HUDEP-2 (cell line): ENCODE results near the gene ASTE1.
"Not testable (repeated sequence)": the region's sequence is repeated elsewhere in the genome, so short reads cannot be mapped to it uniquely, and the experiment has no call there.

Source experiments
- DNase-seq, 76 experiments: peaks; one replicate each; lab custom pipeline; 2025; ENCODE audit not compliant: unreplicated experiment in 76 of 76; lab: John Stamatoyannopoulos, UW

Gene ASTE1, protein sequence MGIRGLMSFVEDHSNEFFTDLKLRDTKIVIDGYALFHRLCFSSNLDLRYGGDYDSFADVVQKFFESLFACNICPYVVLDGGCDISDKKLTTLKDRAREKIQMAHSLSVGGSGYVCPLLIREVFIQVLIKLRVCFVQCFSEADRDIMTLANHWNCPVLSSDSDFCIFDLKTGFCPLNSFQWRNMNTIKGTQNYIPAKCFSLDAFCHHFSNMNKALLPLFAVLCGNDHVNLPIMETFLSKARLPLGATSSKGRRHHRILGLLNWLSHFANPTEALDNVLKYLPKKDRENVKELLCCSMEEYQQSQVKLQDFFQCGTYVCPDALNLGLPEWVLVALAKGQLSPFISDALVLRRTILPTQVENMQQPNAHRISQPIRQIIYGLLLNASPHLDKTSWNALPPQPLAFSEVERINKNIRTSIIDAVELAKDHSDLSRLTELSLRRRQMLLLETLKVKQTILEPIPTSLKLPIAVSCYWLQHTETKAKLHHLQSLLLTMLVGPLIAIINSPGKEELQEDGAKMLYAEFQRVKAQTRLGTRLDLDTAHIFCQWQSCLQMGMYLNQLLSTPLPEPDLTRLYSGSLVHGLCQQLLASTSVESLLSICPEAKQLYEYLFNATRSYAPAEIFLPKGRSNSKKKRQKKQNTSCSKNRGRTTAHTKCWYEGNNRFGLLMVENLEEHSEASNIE

DNA sequence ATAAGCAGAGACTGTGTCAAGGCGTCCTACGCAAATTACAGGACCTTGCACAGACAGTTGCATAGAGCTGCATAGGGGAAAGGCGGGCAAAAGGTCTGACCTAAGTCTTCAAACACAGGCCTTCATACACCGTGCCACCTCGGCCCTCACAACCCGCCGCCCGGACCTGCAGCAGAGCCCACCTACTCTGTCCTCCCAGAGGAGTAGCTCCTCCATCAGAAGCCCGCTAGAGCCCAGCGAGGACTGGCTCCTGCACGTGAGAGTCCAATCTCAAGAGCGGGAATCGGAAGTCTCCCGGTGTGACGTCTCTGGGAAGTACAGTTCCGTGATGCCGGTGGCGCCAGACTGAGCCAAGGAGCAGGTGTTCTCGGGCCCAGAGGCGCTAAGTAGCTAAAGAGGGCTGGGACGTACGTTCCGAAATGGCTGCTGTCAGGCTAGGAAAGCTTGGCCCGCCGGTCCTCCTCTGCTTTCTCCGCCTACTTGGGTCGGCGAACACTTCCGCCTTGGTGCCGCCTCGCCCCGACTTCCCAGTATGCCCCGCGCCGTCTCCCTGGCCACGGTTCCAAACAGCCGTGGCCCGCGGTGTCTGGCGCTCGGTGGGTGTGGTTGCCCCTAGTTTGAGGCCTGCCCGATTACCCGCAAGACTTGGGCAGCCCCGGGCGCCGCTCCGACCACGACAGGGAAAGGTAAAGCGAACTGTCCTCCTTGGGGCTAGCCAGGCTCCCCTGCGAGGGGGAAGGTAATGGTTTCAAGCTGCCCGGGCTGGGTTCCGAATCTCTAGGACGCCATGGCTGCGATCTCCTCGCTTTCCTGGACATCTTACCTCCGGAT, at the start of gene ASTE1, which contains the start of gene NEK11:
Gene ASTE1 (minus strand): TSS at position 505 of the 831 bp plus-strand sequence. CDS start 1,519 bp downstream, outside the sequence.
Gene NEK11 (plus strand): TSS at position 557 of the 831 bp plus-strand sequence. CDS start 2,832 bp downstream, outside the sequence.
- DNase-seq: peak in 75 of 76 experiments; percentile 34 to 91 (median 82)

- DNase-seq: no peak
Measured at GRCh38 chr3:131075632-131076328, 49.2 kb upstream of the ASTE1 start.

DNA sequence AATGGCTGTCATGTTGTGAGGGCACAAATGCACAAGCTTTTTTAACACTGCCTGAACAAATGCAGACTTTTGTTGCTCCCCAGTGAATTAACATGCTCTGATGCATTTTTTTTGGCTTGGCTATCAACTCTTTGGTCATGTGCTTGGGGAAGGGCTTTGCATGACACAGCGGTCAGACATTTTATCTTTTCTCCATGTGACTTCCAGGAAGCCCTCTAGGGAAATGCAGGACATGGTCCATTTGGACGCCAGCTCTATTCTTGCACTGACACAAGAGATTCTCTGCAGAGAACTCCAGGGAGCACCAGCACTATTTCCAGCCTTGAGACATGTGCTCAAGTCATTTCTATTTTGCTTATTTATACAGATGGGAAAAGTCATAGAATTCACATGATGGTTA, 46.2 kb upstream of the ASTE1 start:
- DNase-seq: peak in 3 of 76 experiments; percentile 4 to 14 (median 8)

DNA sequence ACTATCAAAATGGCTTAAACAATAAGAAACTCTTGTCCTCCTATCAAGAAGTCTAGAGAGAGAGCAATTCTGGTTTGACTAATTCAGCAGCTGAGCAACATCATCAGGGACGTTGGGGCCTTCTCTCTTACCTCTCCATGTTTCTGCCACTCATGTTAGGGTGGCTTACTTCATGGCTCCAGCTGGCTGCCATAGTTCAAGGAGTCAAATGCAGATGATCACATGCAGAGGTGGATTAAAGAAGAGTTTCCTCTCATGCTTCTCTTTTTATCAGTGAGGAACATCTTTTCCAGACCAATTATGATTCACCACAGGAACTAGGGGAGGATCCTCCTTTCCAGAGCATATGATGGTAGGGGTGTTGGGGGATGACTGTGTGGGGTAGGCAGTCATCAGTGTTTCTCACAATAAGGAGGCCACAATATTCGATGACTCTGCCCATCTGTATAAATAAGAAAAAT, 45.5 kb upstream of the ASTE1 start:
- DNase-seq: peak in 21 of 76 experiments; percentile 4 to 46 (median 17)

GRCh38 chr3:131067983-131068382, 41.4 kb upstream of the ASTE1 start:
- DNase-seq: no peak

- DNase-seq: no peak
Measured at GRCh38 chr3:131053043-131053859, 26.6 kb upstream of the ASTE1 start.

GRCh38 chr3:131050001-131050400, 23.4 kb upstream of the ASTE1 start:
- no peak for DNase-seq

DNA sequence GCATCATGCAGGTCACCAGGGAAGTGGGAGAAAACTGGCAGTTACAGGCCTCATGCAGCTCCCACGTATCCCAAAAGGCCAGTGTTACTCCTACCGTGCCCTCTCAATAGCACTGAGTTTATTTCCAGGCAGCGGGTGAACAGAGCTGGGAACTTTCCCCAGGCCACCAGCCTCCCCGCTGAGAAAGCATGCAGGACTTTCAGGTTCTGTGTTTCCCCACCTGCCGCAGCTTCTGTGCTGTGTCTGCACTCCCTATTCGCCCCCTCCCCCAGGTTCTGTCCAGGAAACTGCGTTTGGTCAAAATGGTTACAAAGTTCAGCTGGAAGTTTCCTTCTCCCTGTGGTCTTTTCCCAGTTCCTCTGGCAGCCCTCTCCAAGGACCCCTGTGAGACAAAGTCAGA, 21.4 kb upstream of the ASTE1 start:
- DNase-seq: no peak

DNA sequence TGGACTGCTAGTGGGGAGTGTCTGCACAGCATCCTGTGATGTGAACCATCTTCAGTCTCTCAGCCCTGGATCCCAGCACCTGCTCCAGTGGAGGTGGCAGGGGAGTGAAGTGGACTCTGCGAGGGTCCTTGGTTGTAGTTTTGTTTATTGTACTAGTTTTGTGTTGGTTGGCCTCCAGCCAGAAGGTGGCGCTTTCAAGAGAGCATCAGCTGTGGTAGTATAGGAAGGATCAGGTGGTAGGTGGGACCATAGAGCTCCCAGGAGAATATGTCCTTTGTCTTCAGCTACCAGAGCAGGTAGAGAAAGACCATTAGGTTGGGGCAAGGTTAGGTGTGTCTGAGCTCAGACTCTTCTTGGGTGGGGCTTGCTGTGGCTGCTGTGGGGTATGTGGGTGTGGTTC, 21.0 kb upstream of the ASTE1 start:
- peak in 2 of 76 experiments; percentile 2 for DNase-seq

DNA sequence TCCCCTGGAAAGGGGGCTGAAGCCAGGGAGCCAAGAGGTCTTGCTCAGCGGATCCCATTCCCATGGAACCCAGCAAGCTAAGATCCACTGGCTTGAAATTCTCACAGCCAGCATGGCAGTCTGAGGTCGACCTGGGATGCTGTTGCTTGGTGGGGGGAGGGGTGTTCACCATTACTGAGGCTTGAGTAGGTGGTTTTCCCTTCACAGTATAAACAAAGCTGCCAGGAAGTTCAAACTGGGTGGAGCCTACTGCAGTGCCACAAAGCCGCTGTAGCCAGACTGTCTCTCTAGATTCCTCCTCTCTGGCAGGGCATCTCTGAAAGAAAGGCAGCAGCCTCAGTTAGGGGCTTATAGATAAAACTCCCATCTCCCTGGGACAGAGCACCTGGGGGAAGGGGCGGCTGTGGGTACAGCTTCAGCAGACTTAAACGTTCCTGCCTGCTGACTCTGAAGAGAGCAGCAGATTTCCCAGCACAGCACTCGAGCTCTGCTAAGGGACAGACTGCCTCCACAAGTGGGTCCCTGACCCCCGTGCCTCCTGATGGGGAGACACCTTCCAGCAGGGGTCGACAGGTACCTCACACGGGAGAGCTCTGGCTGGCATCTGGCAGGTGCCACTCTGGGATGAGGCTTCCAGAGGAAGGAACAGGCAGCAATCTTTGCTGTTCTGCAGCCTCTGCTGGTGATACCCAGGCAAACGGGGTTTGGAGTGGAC, 15.8 kb upstream of the ASTE1 start:
- DNase-seq: not testable (repeated sequence)

DNA sequence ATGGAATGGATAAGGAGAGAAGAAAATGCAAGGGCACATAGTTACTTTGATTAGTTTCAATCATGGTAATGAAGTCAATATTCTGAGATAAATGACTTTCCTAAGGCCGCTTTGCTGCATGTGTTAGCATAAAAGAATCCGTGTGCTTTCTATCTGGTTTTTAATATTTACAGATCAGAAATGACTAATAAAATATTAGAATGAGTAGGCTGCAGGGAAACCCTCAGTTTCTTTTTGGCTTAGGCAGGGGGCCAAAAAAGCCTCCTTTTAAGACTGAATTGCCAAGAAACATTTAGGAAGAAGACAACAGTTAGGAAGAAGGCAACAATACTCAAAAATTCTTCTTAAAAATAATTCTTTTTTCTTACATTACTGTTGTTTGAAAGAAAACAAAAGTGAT, 11.7 kb upstream of the ASTE1 start:
- no peak for DNase-seq

GRCh38 chr3:131036986-131037385, 10.4 kb upstream of the ASTE1 start:
- DNase-seq: no peak

GRCh38 chr3:131036200-131036816, 9.7 kb upstream of the ASTE1 start:
- DNase-seq: no peak

DNA sequence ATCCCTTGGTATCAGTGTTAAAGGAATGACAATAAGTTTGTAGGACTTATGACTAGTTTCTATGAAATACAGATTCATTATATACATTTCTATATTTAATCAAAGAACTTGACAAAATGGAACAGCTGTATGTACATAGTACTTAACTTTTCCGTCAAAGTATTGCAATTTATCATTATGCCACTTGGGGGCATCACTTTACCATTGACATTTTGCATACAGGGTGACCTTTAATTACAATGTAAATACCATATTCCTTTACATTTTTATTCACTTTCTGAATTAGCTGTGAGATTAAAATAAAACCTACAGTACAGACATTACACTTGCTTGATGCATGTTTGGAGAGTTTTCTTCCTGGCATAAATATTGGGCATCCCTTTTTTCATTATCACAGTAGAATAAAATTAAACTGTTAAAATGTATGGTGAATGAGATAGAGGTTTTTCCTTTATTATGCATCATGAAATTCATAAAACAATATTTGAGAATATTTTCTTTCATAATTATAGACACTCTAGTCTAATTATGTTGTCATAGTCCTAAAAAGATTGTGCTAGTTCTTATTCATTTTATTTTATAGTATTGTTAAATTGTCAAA, 7.0 kb upstream of the ASTE1 start:
- peak in 27 of 76 experiments; percentile 1 to 67 (median 31) for DNase-seq

DNA sequence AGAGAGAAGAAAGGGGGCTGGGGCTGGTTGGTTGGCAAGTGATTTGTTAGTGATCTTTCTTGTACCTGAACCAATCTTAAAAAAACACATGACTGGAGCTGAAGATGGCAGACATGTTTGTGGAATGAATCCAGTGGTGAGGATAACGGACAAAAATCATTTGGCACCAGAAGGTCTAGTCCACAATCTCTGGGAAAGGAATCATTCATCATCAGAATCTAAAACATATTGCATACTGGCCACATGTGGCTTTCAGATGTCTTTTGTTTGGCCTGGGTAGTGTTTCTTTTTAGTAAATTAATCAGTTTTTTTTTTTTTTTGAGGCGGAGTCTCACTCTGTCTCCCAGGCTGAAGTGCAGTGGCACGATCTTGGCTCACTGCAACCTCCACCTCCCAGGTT, 5.0 kb upstream of the ASTE1 start:
- DNase-seq: no peak

DNA sequence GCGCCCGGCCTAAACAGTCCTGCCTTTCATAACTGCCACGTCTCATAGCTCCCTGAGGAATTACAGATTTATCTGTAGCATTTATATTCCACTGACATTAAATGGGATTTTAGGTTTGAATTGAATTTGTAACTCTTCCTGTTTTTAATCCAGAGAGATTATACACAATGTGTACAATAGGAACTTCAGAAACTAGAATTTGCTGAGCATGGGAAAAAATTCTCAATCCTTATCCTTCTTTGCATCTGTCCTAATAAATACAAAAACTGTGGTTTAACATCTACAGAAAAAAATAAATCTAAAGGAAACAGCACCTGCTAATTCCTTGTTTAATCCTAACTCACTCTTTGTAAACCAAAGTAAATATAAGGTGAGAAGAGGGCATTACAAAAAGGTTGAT, 2.2 kb upstream of the ASTE1 start:
- DNase-seq: no peak

DNA sequence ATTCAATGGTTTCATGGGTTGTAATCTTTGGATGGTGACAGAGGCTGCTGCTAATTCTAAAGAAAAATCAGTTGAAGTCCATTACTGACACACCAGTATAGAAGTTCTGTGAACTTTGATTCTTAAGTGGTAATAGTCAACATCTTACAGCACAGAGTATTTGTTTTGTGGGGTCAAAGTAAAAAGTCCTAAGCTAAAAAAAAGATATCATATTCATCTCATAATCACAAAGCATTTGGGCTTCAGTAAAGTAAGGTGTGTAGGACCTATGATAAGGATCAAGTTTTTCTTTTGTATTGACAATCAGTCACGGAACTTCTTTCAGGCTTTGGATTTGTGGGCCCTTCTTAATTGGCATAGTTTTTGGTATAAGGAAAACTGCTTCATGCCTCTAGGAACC, 1.1 kb downstream of the ASTE1 start:
- DNase-seq: no peak
